Measurements from ENCODE around the gene SPTLC1.
A peak's percentile ranks its signal among the peaks of the same experiment; 100 is the strongest.
"Not testable (repeated sequence)": the region's sequence is repeated elsewhere in the genome, so short reads cannot be mapped to it uniquely, and the experiment has no call there.

Gene SPTLC1, protein sequence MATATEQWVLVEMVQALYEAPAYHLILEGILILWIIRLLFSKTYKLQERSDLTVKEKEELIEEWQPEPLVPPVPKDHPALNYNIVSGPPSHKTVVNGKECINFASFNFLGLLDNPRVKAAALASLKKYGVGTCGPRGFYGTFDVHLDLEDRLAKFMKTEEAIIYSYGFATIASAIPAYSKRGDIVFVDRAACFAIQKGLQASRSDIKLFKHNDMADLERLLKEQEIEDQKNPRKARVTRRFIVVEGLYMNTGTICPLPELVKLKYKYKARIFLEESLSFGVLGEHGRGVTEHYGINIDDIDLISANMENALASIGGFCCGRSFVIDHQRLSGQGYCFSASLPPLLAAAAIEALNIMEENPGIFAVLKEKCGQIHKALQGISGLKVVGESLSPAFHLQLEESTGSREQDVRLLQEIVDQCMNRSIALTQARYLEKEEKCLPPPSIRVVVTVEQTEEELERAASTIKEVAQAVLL

DNA sequence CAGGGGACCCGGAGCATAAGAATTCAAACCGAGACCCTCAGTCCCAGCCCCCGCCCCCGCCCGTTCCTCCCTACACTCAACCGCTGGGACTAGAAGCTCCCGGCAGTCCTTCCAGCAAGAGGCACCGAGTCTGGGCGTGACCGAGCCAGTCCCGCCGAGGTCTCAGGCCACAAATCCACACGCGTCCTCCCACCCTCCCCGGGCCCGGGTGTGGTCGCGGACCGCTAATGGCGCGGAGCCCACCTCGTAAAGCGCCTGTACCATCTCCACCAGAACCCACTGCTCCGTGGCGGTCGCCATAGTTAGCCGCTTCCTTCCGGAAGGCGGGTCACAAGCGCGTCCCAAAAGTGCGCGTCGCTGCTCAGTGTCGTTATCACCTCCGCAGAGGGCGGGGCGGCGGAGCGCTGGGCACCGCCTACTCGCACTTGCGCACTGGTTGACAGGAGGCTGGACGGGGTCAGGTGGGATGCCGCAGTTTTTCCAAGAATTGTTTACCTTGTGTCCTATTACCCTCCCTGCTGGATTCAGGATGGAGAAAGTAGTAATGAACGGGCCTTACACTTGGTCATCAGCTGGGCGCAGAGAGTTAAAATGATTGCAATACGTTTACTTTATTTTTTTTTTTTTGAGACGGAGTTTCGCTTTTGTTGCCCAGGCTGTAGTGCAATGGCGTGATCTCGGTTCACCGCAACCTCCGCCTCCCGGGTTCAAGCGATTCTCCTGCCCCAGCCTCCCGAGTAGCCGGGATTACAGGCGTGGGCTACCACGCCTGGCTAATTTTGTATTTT is at the start of gene SPTLC1:
SPTLC1 (minus strand) TSS at position 343 of the 788 bp plus-strand sequence; CDS start at position 300, 43 bp downstream.
- DNase-seq (ENCODE audit: low read depth): peak; percentile 92

DNA sequence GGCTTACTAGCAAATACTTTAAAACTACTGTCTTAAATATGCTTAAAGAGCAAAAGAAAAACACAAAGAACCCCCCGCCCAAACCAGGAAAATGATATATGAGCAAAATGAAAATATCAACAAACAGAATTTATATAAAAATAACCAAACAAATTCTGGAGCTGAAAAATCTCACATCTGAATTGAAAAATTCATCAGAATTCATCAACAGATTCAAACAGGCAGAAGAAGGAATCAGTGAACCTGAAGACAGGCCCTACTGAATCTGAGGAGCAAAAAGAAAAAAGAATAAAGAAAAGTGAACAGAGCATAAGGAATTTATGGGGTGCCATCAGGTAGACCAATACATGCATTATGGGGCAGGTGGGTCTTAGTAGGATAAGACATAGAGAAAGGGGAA is 49.8 kb upstream of the SPTLC1 start:
- DNase-seq (ENCODE audit: low read depth): no peak

DNA sequence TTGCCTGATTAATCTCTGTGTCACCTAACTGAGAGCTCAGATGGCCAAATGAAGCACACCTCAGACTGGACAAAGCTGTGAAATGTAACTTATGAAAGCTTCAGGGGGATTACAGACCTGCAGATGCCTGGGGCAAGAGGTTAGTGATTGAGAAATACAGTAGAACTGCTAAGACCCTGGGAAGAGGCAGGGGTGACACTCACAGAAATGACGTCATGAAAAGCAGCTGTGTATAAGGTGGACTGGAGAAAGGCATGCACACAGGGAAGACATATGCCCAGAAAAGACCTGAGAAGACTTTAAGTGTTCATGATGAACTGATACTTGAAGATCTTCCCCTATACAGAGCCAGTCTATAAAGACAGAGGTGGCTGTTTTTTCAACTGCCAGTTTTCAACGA is 49.3 kb upstream of the SPTLC1 start:
- DNase-seq (ENCODE audit: low read depth): no peak

DNA sequence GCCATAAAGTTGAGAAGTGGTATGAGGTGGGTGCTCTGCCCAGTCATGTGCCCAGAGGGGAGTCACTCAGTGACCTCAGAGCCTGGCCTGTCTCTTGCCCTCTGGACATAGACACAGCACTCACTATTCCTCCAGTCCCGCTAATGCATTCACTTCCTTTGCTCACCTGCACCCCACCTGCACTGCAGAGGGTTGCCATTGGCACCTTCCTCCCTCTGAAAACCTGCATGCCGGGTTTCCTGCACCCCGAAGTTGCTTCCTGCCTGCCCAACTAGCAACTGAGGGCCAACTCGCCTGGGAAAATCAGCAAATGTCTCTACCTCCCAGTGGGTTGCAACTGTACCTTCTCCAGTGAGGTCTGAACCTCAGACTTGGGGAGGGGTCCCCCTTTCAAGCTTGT is 48.1 kb upstream of the SPTLC1 start:
- DNase-seq (ENCODE audit: low read depth): no peak

DNA sequence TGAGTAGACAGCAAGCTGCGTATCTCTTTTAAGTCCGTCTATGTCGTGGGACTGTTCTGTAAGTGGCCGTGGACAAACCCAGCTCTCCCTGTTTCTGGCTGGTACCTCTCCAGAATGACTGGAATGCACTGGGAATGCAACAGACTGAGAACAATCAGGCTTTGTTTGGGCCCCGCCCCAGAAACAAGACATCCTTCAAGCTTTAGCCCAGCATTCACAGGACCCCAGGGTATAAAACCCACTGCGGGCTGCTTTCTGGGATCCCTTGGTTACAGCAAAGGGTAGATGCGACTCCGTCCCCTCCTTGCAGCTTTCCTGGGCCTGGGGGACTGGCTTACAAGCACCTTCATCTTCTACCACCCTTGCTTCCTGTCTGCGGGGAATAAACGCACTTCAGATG is 45.6 kb upstream of the SPTLC1 start:
- no peak for DNase-seq (ENCODE audit: low read depth)

DNA sequence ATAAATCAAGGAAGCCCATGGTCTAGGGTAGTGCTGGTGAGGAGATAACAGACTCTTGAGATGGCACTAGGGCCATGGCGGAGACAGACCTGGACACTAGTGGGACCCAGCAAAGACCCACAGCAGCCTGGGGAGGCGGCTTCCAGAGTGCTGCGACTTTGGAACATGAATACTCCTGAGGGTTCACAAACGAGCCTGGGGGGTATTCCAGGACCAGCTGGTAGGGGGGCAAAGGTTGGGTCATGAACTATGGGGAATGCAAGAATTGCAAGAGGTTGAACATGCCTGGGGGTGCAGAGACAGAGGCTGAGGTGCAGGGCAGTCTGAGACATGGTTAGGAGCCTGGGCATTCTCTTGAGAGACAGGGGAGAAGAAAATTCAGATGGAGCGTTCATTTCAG is 43.8 kb upstream of the SPTLC1 start:
- DNase-seq (ENCODE audit: low read depth): no peak

DNA sequence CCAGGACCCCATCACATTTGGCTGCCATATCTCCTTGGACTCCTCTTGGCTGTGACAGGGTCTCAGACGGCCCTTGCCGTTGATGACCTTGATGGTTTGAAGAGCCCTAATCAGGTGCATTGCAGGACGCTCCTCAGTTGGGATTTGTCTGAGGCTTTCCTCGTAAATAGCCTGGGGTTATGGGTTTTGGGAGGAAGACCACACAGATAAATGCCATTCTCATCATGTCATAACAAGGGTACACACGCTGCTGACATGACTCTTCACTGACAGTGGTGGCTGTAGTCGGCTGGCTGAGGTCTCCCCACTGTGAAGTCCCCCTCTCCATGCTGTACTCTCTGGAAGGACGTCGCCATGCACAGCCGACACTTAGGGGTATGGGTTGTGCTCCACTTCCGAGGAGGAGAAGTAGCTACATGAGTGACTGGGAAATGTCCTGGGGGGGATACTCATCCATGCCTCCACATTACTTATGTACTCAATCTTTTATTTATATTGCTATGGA is 42.9 kb upstream of the SPTLC1 start:
- DNase-seq (ENCODE audit: low read depth): no peak

DNA sequence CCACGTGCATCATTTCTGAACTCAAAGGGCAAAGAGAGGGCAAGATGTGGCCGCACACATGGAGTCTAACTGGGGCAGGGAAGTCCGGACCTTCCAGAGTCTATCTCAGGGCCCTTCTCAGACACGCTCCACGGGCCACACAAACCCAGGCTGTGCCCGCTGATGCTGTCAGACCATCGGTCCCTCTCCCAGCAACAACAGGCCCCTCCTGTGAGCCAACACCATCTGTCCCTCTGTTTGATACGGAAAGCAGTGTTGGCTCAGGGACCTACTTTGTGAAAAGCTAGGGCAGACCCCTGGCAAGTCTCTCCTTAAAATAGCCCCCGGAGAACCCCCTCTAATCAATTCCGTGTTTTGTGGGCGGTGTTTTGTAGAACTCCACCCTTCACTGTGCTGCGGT is 40.5 kb upstream of the SPTLC1 start:
- DNase-seq (ENCODE audit: low read depth): not testable (repeated sequence)

DNA sequence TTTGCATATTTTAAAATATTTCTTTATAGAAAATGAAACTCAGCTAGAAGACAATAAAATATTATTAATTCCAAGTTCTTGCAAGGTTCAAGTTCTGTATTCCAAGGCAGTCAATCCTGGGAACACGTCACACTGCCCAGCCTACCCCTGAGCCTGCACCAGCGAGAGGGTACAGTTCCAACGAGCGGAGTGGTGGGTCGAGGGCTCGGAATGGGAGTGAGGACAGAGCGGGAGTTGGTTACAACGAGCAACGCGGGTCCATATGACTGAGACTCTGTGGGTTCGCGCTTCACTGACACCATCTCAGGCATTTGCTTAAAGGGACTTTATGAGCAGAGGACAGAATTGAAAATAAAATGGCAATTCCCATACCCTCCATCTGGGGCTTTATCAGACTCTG is 40.0 kb upstream of the SPTLC1 start:
- DNase-seq (ENCODE audit: low read depth): no peak

DNA sequence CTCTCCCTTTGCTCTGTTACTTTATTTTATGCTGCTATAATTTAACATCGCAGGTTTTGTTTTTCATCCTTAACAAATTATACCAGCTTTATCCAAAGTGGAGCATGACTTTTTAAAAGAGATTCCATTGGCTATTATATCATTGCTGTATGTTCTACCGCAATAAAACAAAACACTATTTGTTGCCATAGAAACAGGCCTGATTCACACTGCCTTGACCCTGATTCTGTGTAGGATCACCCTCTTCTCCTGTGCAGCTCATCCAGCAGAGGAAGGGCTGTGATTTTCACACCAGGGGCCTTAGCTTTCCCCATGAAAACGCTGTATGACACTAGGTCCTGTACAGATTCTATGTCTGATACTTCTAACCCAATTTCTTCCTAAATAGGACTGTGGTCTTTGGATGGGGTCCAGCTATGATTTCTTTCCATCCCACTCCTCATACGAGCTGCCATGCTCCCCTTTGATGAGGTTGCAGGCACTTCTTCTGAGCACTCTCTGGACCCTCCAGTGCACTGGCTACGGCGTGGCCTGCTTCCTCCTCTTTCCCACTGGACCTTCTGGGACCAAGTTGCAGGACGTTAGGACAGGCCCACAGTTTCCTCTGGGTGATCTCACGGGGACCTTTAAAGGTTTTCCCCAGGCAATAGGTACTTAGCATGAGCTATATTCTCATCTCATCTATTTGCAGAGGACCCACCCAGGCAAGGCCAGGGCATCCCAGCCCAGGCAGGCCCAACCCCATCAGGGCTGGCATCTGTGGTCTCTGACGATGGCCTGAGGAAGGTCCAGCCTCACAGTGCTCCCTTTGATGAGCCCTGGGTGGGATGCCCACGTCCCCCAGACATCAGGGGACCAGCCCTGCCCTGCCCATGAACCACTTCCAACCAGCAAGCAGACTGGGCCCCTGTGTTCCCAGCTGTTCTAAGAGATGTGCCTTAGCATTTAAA is 38.5 kb upstream of the SPTLC1 start:
- not testable (repeated sequence) for DNase-seq (ENCODE audit: low read depth)

DNA sequence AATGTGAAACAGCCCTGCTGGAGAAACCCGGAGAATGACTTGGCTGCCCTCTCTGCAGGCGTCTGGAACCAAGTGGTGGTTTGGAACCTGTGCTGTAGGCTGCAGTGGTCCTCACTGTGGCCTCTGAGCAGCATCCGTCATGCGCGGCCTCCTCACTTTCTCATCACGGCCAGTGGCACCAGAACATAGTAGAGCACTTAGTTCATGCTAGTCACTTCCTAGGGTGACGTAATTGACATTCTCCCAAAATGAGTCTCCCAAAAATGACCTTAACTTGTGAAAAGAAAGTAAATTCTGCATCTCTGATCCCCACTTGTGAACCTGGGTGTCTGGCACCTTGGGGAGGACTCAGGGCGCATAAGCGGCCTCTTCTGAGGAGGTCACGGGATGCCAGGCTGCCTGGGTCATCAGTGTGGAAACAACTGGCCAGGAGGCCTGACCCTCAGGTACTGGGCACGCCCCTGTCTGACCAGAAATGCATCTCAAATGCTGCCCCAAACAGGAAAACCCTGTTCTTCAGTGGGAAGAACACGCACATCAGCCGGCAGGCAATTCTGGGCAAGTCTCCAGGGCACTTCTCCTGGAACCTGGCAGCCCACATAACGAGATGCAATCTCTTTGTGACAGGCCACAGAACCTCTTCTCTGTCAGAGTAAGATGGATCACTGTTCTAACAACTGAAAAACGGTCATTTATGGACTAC is 36.6 kb upstream of the SPTLC1 start:
- DNase-seq (ENCODE audit: low read depth): no peak

DNA sequence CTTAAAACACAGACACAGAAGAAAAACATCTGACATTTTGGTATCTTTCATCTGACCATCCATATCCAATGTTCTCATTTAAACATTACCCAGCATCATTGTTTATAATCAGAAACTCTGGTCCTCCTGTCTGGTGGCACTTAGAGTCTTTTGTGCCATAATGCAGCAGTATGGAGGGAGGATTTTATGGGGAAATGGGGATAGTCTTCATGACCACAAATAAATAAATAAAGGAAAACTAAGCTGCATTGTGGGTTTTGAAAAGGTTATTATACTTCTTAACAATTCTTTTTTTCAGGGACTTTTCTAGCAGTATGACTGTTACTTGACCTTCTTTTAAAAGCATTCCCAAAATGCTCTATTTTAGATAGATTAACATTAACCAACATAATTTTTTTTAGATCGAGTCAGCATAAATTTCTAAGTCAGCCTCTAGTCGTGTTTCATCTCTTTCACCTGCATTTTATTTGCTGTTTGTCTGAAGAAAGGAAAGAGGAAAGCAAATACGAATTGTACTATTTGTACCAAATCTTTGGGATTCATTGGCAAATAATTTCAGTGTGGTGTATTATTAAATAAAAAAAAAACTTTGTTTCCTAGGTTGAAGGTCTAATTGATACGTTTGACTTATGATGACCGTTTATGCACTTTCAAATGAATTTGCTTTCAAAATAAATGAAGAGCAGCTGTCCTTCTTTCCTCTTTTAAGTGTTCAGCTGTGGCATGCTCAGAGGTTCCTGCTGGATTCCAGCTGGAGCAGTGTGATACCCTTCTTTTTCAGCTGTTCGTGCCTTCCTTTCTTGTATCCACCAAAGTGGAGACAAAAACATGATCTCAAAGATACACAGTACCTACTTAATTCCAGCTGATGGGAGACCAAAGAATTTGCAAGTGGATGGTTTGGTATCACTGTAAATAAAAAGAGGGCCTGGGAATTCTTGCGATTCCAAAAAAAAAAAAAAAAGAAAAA is 35.6 kb upstream of the SPTLC1 start:
- DNase-seq (ENCODE audit: low read depth): not testable (repeated sequence)

DNA sequence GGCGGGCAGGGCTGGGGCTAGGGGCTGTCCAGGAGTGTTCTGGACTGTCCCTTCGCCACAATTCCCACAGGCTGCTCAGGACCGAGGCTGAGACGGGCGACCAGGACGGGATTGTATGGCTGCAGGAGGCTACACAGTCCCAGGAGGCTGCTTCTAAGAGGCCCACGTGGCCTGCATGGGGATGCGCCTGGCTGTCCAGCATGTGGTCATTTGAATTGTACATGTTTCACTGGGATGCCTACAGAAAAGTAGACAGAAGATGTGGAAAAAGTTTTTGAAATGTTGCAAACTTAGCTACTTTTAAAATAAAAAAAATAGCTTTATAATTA is 32.6 kb upstream of the SPTLC1 start:
- DNase-seq (ENCODE audit: low read depth): no peak

DNA sequence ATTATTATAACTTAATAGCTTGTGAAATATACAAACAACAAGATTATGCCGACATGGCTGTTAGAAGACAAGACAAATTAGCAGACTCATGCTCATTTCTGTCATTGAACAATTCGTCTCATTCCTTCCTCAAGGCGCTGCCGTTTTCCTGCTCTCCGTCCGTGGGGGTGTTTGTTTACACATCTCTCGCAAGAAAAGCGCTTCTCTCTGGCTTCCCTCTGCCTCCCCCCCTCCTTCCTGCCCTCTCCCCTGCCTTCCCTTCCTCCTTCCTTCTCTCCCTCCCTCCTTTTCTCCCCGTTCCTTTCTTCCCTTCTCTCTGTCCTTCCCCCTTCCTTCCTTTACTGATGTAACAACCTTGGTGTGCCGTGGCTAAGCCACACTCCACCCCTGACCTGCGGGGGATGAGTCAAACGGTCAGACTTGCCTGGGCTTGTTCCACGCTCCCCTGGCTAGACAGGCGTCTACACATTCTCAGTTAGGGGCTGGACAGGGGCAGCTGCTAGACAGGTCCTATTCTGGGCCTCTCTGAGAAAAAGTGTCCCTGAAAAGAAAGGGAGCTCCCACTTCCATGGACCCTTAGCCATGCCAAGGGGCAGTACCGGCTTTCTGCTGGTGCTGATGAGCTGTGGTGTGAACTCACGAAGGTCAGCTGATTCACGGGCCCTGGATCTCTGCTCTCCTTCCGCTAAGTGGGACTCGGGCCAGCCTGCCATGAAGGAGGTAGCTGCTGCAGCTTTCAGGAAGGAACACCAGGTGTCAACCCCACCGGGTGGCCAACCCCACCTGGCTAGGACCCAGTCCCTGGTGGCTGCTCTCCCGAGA is 32.0 kb upstream of the SPTLC1 start:
- no peak for DNase-seq (ENCODE audit: low read depth)

DNA sequence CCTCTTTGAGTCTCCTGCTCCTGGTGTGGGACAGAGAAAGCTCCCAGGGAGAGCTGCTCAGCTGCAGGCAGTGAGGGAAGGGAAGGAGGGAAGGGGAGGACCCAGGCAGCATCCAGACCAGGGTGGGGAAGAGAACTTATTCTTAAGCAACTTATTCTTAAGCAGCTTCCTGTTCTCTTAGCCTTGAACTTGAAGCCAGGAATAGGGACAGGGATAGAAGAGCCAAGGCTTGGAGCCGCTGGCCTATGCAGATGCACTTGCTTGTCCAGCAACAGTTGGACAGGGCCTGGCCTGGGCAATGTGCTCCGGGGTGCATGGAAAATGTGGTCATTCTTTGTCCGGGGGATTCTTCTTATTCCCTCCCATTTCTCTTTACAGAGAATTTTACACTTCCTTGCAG is 31.4 kb upstream of the SPTLC1 start:
- no peak for DNase-seq (ENCODE audit: low read depth)

DNA sequence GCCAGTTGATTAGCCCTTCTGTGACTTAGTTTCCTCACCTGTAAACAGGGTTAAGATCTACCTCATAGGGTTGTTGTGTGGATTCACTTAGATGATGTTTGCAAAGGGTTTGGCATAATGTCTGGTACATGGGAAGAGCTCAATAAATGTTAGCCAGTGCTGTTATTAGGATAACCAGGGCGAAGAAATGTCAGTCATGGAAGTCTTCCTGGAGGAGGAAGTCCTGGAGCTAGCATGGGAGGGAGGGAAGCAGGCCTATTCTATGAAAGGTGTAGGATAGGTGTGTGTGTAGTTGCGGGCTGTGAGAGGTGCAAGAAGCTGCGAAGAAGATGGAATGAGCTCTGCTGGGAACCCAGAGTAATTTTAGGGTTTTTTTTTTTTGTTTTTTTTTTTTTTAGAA is 30.6 kb upstream of the SPTLC1 start:
- not testable (repeated sequence) for DNase-seq (ENCODE audit: low read depth)

DNA sequence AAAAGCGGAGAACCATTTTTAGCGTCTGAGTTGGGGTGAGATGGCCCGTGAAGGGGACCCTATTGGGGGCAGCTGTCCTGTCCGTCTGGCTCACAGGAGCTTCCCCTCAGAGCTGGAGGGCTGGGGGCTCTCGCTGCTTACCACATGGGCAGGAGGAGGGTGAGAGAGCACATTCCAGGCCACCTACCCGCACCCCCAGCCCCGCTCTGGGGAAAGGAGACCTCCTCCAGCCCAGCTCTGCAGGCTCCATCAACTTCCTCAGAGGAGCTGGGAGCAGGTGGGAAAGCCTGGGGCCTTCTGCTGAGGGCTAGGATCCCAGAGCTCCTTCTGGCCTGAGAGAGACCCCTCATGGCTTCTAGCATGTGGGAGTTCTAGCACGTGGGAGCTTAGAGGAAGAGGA is 27.1 kb upstream of the SPTLC1 start:
- no peak for DNase-seq (ENCODE audit: low read depth)

DNA sequence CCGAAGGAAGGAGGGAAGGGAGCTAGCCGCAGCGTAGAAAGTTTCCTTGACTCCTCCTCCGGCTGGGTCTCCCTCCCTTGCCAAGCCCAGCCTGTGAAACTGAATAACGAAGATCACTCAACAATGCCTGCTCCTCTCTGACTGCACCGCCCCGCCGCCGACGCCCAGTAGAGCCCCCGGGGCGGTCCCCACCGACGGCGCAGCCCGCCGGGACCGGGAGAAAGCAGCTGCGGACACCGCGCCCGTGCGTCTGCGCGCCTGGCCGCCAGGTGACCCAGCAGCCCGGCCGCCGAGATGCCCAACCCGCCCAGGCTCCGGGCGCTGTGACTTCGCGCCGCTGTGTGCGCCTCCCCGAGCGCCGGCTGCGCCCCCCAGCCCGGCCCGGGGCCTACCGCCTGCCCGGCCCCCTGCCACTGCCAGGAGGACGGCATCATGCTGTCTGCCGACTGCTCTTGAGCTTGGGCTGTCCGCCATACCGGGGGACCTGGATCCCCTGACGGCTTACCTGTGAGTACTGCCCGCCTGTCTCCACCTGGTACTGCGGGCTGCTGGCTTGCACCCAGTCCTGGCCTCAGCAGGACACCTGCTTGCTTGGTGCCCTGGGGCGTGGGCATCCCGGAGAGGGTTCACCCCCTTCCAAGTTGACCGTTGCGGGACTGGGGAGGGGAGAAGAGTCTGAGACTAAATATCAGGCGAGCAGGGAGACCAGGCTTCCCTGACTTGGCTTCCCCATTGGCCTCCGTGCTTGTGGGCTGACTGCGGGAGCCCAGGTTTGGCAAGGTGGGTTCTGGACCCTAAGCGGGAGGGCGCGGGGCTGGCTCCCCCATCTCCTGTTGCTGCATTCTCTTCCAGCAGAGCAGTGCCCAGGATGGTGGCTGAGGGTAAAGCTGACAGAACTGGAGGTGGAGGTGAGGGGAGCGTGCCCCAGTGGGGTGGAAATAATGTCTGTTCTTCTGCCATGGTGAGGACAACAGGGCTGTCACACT is 26.2 kb upstream of the SPTLC1 start:
- DNase-seq (ENCODE audit: low read depth): no peak
